Right renal cortex interstitium (tissue), 3 donors: ENCODE results near the gene TMBIM4. TPM values are rescaled to one million over a fixed set of nuclear protein-coding genes. Genes with fewer than 3 reads are reported as not detected.
"Not testable (repeated sequence)": the region's sequence is repeated elsewhere in the genome, so short reads cannot be mapped to it uniquely, and the experiment has no call there.

Experiments used
- DNase-seq, 3 donors: peaks; one replicate each; pipeline ENCODE4 v3.0.0-alpha.2; 2013; ENCODE audit warnings: low read depth in 3 of 3, low spot score in 2 of 3
- polyA plus RNA-seq, 3 donors: library from polyadenylated mRNA; unstranded; fragments of 120-200 nt; gene quantifications; one replicate each; pipeline ENCODE4 v1.2.1, GENCODE V29; 2013; ENCODE audit not compliant: insufficient read length in 3 of 3

TMBIM4 gene
- polyA plus RNA-seq, 3 donors: 129 to 150 (median 137) TPM

DNA sequence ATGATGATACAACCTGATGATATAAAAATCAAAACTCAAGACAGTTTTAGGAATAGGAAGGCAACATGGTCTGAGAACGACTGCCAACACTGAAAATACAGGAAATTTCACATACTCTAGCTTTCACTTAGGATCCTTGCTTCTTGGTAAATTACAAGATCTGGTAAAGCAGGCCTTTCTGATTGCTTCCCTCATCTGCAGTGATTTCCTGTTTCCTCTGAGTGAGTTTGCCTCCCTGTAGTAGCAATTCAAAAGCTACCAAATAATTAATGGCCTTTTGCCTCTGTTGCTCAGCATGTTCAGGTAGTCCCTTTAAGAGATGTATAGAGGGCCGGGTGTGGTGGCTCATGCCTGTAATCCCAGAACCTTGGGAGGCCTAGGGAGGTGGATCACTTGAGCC is 17.2 kb upstream of the TMBIM4 start:
- no peak for DNase-seq

- not testable (repeated sequence) for DNase-seq
These were observed 15.0 kb upstream of the TMBIM4 start for GRCh38 chr12:66184822-66185221.

- no peak for DNase-seq
These were observed 13.2 kb upstream of the TMBIM4 start for GRCh38 chr12:66182956-66183355.

DNA sequence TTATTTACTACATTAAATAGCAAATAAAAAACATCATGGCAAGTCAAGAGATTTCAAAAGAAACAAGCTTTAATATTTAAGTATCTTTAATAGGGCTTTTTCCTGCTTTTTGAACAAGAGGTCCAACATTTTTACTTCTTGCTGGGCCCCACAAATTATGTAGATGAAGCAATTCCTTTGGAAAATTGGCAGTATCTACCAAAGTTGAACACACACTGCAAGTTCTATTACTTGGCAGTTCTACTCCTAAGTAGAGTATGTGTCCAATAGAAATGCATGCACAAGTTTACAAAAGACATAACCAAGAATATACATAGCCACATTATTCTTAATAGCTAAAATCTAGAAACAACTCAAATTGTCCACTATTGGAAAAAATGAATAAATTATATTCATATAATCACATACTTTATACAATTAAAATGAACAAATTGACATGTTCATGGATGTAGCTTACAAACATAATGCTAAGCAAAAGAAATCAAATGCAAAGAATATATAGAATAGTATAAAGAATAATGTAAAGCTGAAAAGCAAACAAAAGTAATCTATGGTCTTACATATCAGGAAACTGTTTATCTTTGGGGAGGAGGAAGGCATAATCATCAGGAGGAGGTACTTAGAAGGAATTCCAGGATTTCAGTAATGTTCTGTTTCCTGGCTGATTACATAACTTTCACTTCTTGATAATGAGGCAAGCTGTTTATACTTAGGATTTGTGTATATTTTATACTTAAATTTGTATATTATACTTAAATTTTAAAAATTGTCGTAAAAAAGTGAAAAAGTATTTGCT is 6.5 kb upstream of the TMBIM4 start:
- DNase-seq: no peak

- DNase-seq: not testable (repeated sequence)
These were observed 4.9 kb upstream of the TMBIM4 start for GRCh38 chr12:66174391-66175325.

DNA sequence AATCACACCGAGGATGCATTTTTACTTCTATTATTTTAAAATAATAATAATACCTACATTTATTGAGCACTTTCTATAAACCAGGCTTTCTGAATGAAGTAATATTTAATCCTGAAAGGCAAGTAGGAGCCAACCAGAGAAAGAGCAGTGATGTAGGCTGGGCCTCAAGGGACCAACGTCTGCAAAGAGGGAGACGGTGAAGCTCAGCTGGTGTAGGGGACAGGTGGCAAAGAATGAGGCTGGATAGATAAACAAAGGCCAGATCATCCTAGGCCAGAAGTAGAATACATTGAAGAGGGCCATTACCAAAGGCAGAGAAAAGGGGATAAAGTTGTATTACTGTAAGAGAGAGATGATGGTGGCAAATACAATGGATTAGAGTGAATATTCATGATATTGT is 810 bp upstream of the TMBIM4 start:
- no peak for DNase-seq

DNA sequence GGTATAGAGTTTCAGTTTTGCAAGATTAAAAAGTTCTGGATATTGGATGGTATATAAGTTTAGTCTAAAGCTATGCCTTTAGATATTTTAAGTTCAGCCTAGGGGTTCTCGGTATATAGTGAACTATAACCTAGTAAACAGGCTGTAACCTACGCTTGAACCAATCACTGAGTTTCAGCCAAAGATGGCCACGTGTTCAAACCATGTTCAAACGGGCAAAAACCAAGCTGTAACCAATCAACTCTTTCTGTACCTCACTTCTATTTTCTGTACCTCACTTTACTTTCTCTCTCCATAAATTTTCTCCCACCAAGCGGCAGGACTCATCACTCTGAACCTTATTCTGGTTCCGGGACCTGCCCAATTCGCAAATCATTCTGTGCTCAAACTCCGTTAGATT is 1.4 kb downstream of the TMBIM4 start:
- DNase-seq: no peak

GRCh38 chr12:66166561-66166960 is 3.2 kb downstream of the TMBIM4 start:
- DNase-seq: no peak

DNA sequence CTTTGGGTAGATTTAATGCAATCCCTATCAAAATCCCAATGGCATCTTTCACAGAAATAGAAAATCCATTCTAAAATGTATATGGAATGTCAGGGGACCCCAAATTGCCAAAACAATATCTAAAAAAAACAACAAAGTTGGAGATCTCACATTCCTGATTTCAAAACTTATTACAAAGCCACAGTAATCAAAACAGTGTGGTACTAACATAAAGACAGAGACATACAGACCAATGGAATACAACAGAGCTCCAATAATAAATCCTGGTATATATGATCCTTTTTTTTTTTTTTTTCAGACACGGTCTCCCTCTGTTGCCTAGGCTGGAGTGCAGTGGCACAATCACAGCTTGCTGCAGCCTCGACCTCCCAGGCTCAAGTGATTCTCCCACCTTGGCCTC is 4.7 kb downstream of the TMBIM4 start:
- DNase-seq: no peak

- no peak for DNase-seq
These were observed 5.4 kb downstream of the TMBIM4 start for GRCh38 chr12:66164349-66164821.

- DNase-seq: no peak
These were observed 6.5 kb downstream of the TMBIM4 start for GRCh38 chr12:66163289-66163688.

DNA sequence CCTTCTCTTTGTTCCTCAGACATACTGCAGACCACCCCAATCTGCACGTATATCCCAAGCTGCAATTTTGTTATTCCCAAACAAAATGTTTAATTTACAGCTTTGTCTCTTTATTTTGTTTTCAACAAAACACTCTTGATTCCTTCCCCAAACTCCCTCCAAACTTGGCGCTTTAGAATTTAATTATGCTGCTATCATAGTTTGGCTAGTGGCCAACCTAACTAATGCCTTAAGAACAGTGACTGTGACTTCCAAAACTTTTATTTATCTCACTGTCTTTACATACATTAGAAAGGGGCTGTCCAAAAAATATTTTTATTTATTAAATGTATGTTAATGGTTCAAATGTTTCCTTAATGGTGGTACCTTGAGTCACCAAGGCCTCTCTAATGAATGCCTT is 7.1 kb downstream of the TMBIM4 start:
- DNase-seq: no peak

GRCh38 chr12:66160704-66161103 is 9.1 kb downstream of the TMBIM4 start:
- no peak for DNase-seq

- DNase-seq: no peak
These were observed 10.7 kb downstream of the TMBIM4 start for GRCh38 chr12:66159123-66159522.

DNA sequence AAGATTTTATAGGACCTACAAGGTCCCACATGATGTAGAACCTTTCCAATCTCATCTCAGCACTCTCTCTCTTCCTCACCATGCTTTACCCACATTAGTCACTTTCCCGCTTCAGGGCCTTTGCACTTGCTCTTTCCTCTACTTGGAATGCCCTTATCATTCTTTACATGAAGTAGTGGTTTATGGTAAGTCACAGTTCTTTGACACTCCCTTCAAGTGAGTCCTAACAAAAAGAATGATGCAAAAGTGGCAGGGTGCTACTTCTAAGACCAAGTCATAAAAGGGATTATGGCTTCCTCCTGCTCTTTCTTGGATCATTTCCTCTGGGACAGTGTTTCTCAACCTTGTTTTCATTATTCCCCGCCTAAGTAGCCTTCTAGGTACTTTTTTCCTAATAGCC is 13.1 kb downstream of the TMBIM4 start:
- DNase-seq: no peak

DNA sequence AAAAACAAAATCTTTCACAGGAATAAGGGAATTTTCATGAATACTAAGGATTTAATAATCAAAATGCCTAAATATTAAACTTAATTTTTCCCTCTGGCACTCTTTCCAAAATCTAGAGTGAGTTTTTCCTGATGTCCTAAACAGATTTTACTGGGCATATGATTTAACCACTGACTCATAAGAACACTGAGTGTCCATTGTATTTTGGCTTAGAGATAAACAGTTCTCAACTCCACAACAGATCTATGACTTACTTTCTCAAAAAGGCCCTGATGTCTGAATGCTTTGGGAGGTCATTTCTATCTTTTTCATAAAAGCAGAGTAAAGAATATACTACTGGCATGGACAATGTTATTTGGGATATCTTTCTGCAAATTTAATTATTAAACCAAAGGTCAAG is 15.0 kb downstream of the TMBIM4 start:
- DNase-seq: no peak

- no peak for DNase-seq
These were observed 17.1 kb downstream of the TMBIM4 start for GRCh38 chr12:66152732-66153131.

DNA sequence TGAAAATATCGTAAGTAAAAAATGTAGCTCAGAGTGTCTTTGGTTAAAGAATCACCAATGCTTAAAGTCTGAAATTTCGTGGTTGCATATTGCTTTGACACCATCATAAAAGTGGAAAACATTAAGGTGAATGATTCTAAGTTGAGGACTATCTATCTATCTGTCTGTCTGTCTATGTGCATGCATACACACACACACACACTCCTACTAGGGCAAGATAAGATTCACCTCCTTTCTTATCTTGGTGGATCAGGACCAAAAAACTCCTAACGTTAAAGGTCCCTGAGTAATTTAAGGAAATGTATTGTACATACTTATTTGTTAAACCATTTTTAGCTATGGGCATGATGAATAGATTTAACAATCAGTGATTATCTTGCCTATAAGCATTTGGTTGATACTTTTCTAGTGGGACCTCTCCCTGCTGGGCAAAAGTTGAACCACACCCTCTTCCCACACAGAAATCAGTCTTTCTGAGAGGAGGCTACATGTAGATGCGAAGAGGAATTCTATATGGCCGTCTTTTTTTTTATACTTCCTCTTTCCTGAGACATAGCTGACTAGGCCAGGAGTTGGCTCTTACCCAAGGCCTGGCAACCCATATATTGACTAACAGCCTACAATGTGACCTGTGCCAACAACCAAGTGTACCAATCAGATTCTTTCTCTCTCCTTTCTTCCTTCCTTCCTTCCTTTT is 19.9 kb downstream of the TMBIM4 start:
- DNase-seq: no peak

DNA sequence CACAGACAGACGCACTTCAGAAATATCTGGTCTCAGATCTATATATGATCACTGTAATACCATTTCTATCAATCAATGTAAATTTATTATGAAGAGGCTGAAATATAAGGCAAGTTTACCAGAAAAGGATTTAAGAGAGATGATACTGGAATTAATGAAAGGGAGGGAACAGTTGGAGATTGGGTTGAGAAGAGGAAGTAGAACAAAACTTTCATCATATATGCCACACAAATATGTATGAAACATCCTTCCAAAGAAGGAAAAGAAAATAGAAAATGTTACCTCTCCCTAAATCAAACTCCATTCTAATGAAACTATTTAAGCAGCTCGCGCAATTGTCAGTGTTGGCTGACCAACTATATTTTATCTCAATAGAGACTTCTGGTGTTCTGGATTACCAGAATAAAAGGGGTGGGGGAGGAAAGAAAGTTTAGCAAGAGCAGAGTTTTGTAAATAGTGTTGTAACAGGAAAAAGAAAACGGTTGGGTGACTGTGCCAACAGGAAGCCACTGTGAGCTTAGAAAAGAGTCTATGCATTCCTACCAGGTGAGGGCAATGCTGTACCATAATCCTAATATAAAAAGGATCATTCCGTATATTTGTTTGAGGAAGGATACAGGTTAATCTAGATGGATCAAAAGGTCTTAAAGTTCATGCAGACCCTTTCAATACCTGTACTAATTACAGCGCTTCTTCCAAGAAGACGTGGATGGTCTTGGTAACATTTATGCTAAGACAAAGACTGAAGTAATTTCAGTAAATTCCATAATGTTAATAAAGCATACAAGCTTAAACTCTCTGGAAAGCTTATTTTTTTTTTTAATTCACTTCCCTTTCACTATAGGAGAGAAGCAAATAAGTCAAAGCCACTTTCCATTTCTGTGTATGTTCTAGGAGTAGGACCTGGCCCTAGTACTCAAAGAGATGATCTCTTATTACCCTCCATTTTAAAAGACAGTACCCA is 24.7 kb downstream of the TMBIM4 start:
- DNase-seq: no peak

- DNase-seq: no peak
These were observed 25.9 kb downstream of the TMBIM4 start for GRCh38 chr12:66143868-66144267.
